Measurements from ENCODE around the gene RNF181.
"Not testable (repeated sequence)": the region's sequence is repeated elsewhere in the genome, so short reads cannot be mapped to it uniquely, and the experiment has no call there.

RNF181 gene

GRCh38 chr2:85613717-85614515 lies 18.4 kb downstream of the RNF181 start:
- DNase-seq (ENCODE audit: low spot score) (no peak), FAIRE-seq (no peak)

GRCh38 chr2:85614757-85615156 lies 19.2 kb downstream of the RNF181 start:
- not testable (repeated sequence) for FAIRE-seq

GRCh38 chr2:85615413-85615728 lies 19.8 kb downstream of the RNF181 start:
- no peak for DNase-seq (ENCODE audit: low spot score)

More at GRCh38 chr2:85614757-85615156, 19.2 kb downstream of the RNF181 start:
- not testable (repeated sequence) for DNase-seq (ENCODE audit: low spot score)

GRCh38 chr2:85617723-85618122 lies 22.2 kb downstream of the RNF181 start:
- not testable (repeated sequence) for FAIRE-seq; DNase-seq (ENCODE audit: low spot score)

More at GRCh38 chr2:85615413-85615728, 19.8 kb downstream of the RNF181 start:
- FAIRE-seq = no peak

DNA sequence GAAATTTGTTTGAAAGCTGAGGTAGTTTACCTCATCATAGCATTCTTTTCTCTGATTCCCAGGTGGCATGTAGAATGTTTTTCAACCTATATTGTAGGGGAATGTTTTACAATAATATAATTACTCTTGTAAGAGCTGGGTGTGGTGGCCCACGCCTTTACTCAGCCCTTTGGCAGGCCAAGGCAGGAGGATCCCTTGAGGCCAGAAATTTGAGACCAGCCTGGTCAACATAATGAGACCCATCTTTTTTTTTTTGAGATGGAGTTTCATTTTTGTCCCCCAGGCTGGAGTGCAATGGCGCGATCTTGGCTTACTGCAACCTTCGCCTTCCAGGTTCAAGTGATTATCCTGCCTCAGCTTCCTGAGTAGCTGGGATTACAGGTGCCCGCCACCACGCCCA lies 24.1 kb downstream of the RNF181 start:
- FAIRE-seq (no peak), DNase-seq (ENCODE audit: low spot score) (no peak)

- DNase-seq (ENCODE audit: low spot score) (no peak), FAIRE-seq (no peak)
Measured at GRCh38 chr2:85621338-85621737, 25.8 kb downstream of the RNF181 start.

- FAIRE-seq (no peak), DNase-seq (ENCODE audit: low spot score) (no peak)
Measured at GRCh38 chr2:85623991-85624390, 28.4 kb downstream of the RNF181 start.

- DNase-seq (ENCODE audit: low spot score) (no peak), FAIRE-seq (no peak)
Measured at GRCh38 chr2:85628658-85629057, 33.1 kb downstream of the RNF181 start.

DNA sequence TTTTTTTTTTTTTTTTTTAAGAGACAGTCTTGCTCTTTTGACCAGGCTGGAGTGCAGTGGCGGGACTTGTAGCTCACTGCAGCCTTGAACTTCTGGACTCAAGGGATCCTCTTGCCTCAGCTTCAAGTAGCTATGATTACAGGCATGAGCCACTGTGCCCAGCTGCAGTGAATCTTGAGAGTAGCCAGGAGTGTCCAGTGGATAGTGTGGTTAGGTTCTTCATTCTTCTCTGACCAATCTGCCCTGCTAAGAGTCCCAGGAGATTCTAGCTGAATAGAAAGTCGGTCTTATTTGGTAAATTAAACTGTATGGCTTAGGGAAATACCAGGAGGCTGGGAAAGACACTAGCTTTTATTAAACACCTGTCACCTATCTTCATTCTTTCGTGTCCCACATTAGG lies 35.8 kb downstream of the RNF181 start:
- no peak for DNase-seq (ENCODE audit: low spot score)
- FAIRE-seq = no peak

DNA sequence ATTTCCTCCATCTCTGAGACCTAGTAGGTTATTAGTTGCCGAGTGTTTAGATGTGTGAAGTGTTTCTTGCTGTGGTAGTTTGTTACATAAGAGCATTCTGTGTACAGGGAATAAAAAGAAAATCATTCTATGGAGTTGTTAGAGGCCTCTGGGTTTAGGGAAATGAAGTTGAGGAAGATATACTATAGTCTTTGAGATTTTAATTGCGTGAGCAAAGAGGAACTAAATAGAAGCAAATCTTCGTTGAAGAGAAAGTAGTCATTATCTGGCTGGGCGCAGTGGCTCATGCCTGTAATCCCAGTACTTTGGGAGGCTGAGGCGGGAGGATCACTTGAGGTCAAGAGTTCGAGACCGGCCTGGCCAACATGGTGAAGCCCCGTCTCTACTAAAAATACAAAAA lies 39.5 kb downstream of the RNF181 start:
- FAIRE-seq = no peak
- no peak for DNase-seq (ENCODE audit: low spot score)

- no peak for DNase-seq (ENCODE audit: low spot score)
- FAIRE-seq = no peak
Measured at GRCh38 chr2:85635636-85636035, 40.1 kb downstream of the RNF181 start.

- DNase-seq (ENCODE audit: low spot score) (no peak), FAIRE-seq (no peak)
Measured at GRCh38 chr2:85642725-85643124, 47.2 kb downstream of the RNF181 start.

DNA sequence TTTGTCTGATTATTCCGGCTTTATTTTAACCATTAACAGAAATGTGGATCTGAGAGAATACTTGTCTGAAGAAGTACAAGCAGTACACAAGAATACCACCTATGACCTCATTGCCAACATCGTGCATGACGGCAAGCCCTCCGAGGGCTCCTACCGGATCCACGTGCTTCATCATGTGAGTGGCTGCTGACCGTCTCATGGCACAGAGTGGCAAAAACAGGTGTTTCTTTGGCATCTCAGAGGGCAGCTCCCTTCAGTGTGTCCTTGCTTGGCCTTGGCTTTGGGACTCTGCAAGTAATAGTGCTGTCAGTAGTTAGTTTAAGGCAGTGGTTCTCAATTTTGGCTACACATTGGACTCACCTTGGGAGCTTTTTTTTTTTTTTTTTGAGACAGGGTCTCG lies 49.4 kb downstream of the RNF181 start:
- DNase-seq (ENCODE audit: low spot score) (no peak), FAIRE-seq (no peak)

GRCh38 chr2:85646166-85646565 lies 50.6 kb downstream of the RNF181 start:
- no peak for DNase-seq (ENCODE audit: low spot score)
- FAIRE-seq = no peak

Data from urothelium cell line (cell line).